Body of pancreas (tissue), 4 donors: ENCODE measurements around the gene HRCT1. TPM values are rescaled to one million over a fixed set of nuclear protein-coding genes. Genes with fewer than 3 reads are reported as not detected.
A peak's percentile ranks its signal among the peaks of the same experiment; 100 is the strongest.

Experiments
- ATAC-seq: fragments of 150-250 bp; one replicate; pipeline ENCODE4 v1.9.1; 2016
- DNase-seq, 4 donors: peaks; one replicate each; pipeline ENCODE4 v3.0.0-alpha.2; 2019
- H3K27ac ChIP-seq, 4 donors: fragments of 200-600 bp; sonication (generic); 1 replicate in 3 of 4; 2 replicates in 1 of 4; pipeline versions ENCODE4 v1.5.1 to v1.6.1; 2016 to 2019; ENCODE audit warnings: mild to moderate bottlenecking in 1 of 4, mixed read lengths in 1 of 4, moderate library complexity in 1 of 4
- H3K27me3 ChIP-seq, 2 donors: fragments of 200-600 bp; sonication (generic); one replicate each; pipeline ENCODE4 v1.6.0; 2016; ENCODE audit warnings: mild to moderate bottlenecking in 1 of 2
- H3K36me3 ChIP-seq, 2 donors: fragments of 200-600 bp; sonication (generic); replicated peaks in 1 of 2; 2 replicates each; pipeline ENCODE4 v1.5.1; 2016; ENCODE audit warnings: low read depth in 2 of 2; ENCODE audit not compliant: insufficient read depth in 1 of 2
- H3K4me1 ChIP-seq: fragments of 200-600 bp; sonication (generic); one replicate; pipeline ENCODE4 v1.6.0; 2016
- H3K4me3 ChIP-seq, 2 donors: fragments of 200-600 bp; sonication (generic); 1 replicate in 1 of 2; 2 replicates in 1 of 2; pipeline ENCODE4 v1.5.1; 2016 to 2019
- H3K9me3 ChIP-seq, 3 donors: fragments of 200-600 bp; sonication (generic); 1 replicate in 2 of 3; 2 replicates in 1 of 3; pipeline ENCODE4 v1.5.1; 2016
- POLR2A ChIP-seq, 3 donors: fragments of 450-650 bp; IDR thresholded peaks; one replicate each; pipeline ENCODE4 v1.6.1; 2016; ENCODE audit warnings: antibody characterized with exemption in 3 of 3, mild to moderate bottlenecking in 2 of 3
- WGBS, 2 donors: methylation state at CpG; one replicate each; pipeline ENCODE4 v1.1.5; 2017; 5-methylcytosine and 5-hydroxymethylcytosine counted together
- intact Hi-C: fragments of 100-400 bp; cut with DNase I; formaldehyde crosslinking; loops from one replicate; pipeline ENCODE4 v1.15.1; 2023
- total RNA-seq, 2 donors: library from RNA; depleted of rRNA; stranded (reverse); fragments of >200 nt; gene quantifications; one replicate each; pipeline ENCODE4 v1.1.0, GENCODE V29; 2016
- TF ChIP-seq, protein P1 (sequence below), 7 experiments: fragments of 450-650 bp in 4 of 7; fragments of 200-600 bp in 3 of 7; sonication (generic) in 3 of 7; IDR thresholded peaks; one replicate each; pipeline ENCODE4 v1.5.1; 2016 to 2019; ENCODE audit warnings: antibody characterized with exemption in 7 of 7

Gene HRCT1
- total RNA-seq, 2 donors from 2014 or later = 0.99 to 3.4 TPM

DNA sequence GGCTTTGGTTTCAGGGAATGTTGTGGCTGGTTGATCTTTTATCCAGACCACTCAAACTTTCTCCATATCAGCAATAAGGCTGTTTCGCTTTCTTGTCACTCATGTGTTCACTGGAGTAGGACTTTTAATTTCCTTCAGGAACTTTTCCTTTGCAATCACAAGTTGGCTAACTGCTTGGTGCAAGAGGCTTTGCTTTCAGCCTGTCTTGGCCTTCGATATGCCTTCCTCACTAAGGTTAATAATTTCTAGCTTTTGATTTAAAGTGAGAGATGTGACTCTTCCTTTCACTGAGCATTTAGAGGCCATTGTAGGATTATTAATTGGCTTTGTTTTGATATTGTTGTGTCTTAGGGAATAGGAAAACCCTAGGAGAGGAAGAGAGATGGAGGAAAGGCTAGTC, 7.0 kb upstream of the HRCT1 start:
- Histone ChIP-seq H3K36me3 (no peaks in the 10 kb centered on the region), H3K9me3 (no peaks in the 10 kb centered on the region), H3K27ac (no peak overlapping the region), H3K4me3 (no peak overlapping the region), H3K4me1 (peaks cover 5% of the 10 kb centered on the region), H3K27me3 (no peaks in the 10 kb centered on the region)
- ATAC-seq = no peak
- 49 to 53% methylated on average over 2 of the region's 2 CpGs for WGBS, 2 donors
- TF ChIP-seq, protein P1, sequence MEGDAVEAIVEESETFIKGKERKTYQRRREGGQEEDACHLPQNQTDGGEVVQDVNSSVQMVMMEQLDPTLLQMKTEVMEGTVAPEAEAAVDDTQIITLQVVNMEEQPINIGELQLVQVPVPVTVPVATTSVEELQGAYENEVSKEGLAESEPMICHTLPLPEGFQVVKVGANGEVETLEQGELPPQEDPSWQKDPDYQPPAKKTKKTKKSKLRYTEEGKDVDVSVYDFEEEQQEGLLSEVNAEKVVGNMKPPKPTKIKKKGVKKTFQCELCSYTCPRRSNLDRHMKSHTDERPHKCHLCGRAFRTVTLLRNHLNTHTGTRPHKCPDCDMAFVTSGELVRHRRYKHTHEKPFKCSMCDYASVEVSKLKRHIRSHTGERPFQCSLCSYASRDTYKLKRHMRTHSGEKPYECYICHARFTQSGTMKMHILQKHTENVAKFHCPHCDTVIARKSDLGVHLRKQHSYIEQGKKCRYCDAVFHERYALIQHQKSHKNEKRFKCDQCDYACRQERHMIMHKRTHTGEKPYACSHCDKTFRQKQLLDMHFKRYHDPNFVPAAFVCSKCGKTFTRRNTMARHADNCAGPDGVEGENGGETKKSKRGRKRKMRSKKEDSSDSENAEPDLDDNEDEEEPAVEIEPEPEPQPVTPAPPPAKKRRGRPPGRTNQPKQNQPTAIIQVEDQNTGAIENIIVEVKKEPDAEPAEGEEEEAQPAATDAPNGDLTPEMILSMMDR (IDR thresholded peaks at IDR 0.05) = no peak
- no peak for TF ChIP-seq POLR2A (IDR thresholded peaks at IDR 0.05)
- DNase-seq = no peak
- intact Hi-C loops = no loop called here

DNA sequence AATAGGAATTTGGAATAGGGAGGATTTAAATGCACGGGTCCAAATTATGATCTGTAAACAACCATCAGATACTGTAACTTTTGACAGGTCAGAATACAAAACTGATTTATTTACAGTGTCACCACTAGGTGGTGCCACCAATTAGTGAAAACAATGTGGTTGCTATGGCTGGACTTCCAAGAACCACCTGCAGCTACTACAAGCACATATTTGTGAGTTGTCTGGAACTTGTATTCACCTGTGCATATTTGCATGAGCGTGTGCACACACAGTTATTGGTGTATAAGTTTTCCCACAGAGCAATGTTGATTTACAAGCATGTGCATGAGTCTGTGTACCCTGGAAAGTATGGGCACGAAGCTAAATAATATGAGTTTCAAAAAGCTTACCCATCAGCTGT, 3.0 kb upstream of the HRCT1 start:
- 21 to 31% methylated on average over 3 of the region's 3 CpGs for WGBS, 2 donors
- Histone ChIP-seq H3K4me1 (peaks cover 37% of the 10 kb centered on the region), H3K27ac (no peak overlapping the region), H3K9me3 (no peaks in the 10 kb centered on the region), H3K27me3 (no peaks in the 10 kb centered on the region), H3K4me3 (no peak overlapping the region), H3K36me3 (no peaks in the 10 kb centered on the region)
- no peak for ATAC-seq
- peak in 3 of 4 donors; percentile 40 to 57 (median 45) for DNase-seq
- intact Hi-C loops = loop anchor here (10.0 kb wide), 1 partner anchor 122 kb away; no protein-coding TSS in a partner anchor
- TF ChIP-seq POLR2A (IDR thresholded peaks at IDR 0.05) = no peak
- TF ChIP-seq, protein P1 (IDR thresholded peaks at IDR 0.05) = peak; percentile 62 to 86 (median 69)

- Histone ChIP-seq H3K27ac (no peak overlapping the region), H3K36me3 (no peaks in the 10 kb centered on the region), H3K27me3 (no peaks in the 10 kb centered on the region), H3K9me3 (no peaks in the 10 kb centered on the region), H3K4me1 (peaks cover 50% of the 10 kb centered on the region), H3K4me3 (no peak overlapping the region)
- ATAC-seq (no peak), DNase-seq (no peak)
- intact Hi-C loops = loop anchor here (10.0 kb wide), 1 partner anchor 120 kb away; no protein-coding TSS in a partner anchor
- TF ChIP-seq, protein P1 (IDR thresholded peaks at IDR 0.05) = no peak
- no peak for TF ChIP-seq POLR2A (IDR thresholded peaks at IDR 0.05)
- WGBS, 2 donors = 59 to 61% methylated on average over 7 to 8 of the region's 8 CpGs
These were observed 1.7 kb upstream of the HRCT1 start for GRCh38 chr9:35904338-35904737.

GRCh38 chr9:35905051-35905781, 786 bp upstream of the HRCT1 start:
- H3K27me3 ChIP-seq = no peaks in the 10 kb centered on the region
- intact Hi-C loops = loop anchor here (10.0 kb wide), 1 partner anchor 120 kb away; no protein-coding TSS in a partner anchor
- H3K9me3 ChIP-seq = no peaks in the 10 kb centered on the region
- H3K36me3 ChIP-seq = no peaks in the 10 kb centered on the region
- 73 to 100% methylated on average over 2 to 8 of the region's 8 CpGs for WGBS, 2 donors
- peaks cover 57% of the 10 kb centered on the region for H3K4me1 ChIP-seq
- peak overlapping the region; percentile 26 to 85 (median 84) for H3K27ac ChIP-seq
- H3K4me3 ChIP-seq = no peak overlapping the region
- DNase-seq (no peak), ATAC-seq (no peak)
- no peak for TF ChIP-seq POLR2A (IDR thresholded peaks at IDR 0.05)
- TF ChIP-seq, protein P1 (IDR thresholded peaks at IDR 0.05) = no peak
